Measurements from ENCODE around the gene EPSTI1.

DNA sequence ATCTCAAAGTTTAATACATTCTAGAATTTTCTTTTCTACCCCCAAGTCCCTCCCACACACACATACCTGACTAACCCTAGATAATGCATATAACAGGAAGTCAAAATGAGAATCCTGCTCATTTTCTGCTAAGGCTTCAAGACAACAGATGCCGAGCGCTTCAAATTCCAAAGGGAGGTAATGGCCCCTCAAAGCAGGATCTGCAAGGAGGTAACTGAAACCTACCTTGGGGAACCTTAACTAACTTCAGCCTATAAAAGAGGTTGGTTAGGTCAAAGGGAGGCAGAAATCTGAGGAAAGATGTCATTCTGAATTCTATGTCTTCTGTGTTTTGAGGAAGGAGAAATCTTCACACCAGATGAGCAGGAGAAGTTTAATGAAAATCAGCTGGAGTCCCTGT is 26.8 kb downstream of the EPSTI1 start:
- no peak for TF ChIP-seq GLIS3 (CRISPR knock-in tag; IDR thresholded peaks at IDR 0.05)
- no peak for TF ChIP-seq ZFP30 (CRISPR knock-in tag; IDR thresholded peaks at IDR 0.05)
- TF ChIP-seq ISL1 (CRISPR knock-in tag; IDR thresholded peaks at IDR 0.05) = no peak
- no peak for TF ChIP-seq ZNF565 (CRISPR knock-in tag; conservative IDR thresholded peaks at IDR 0.05; ENCODE audit: low read depth)
- TF ChIP-seq TSHZ2 (CRISPR knock-in tag; IDR thresholded peaks at IDR 0.05) = no peak
- TF ChIP-seq, protein P1, sequence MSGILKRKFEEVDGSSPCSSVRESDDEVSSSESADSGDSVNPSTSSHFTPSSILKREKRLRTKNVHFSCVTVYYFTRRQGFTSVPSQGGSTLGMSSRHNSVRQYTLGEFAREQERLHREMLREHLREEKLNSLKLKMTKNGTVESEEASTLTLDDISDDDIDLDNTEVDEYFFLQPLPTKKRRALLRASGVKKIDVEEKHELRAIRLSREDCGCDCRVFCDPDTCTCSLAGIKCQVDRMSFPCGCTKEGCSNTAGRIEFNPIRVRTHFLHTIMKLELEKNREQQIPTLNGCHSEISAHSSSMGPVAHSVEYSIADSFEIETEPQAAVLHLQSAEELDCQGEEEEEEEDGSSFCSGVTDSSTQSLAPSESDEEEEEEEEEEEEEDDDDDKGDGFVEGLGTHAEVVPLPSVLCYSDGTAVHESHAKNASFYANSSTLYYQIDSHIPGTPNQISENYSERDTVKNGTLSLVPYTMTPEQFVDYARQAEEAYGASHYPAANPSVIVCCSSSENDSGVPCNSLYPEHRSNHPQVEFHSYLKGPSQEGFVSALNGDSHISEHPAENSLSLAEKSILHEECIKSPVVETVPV (CRISPR knock-in tag; IDR thresholded peaks at IDR 0.05) = no peak
- TF ChIP-seq RARB (CRISPR knock-in tag; IDR thresholded peaks at IDR 0.05) = no peak
- no peak for TF ChIP-seq BACH2 (CRISPR knock-in tag; IDR thresholded peaks at IDR 0.05; ENCODE audit: borderline replicate concordance)
- no peak for TF ChIP-seq TCF4 (CRISPR knock-in tag; IDR thresholded peaks at IDR 0.05; ENCODE audit: borderline replicate concordance)
- TF ChIP-seq TOX (CRISPR knock-in tag; IDR thresholded peaks at IDR 0.05; ENCODE audit: borderline replicate concordance) = no peak
- no peak for TF ChIP-seq ESRRG (CRISPR knock-in tag; IDR thresholded peaks at IDR 0.05)

Measured in SK-N-SH treated with all-trans-retinoic acid at 6 μM for 48 hours (cell line).